GM12865 (cell line): Measurements from ENCODE around the gene CES4A.
"Not testable (repeated sequence)": the region's sequence is repeated elsewhere in the genome, so short reads cannot be mapped to it uniquely, and the experiment has no call there.

Experiments
- DNase-seq: peaks from one replicate; pipeline ENCODE4 v3.0.0; 2010; ENCODE audit warnings: low read depth
- H3K4me3 ChIP-seq: 2 replicates; pipeline ENCODE4 v1.5.1; 2011; ENCODE audit warnings: mild to moderate bottlenecking, low read depth, low read length, control low read depth
- TF ChIP-seq, protein P1 (sequence below): IDR thresholded peaks from 2 replicates; pipeline ENCODE4 v1.5.1; 2011; ENCODE audit warnings: low read length, control low read depth, low read depth, inconsistent platforms; ENCODE audit not compliant: insufficient read depth; ENCODE audit errors: missing control alignments

CES4A gene

DNA sequence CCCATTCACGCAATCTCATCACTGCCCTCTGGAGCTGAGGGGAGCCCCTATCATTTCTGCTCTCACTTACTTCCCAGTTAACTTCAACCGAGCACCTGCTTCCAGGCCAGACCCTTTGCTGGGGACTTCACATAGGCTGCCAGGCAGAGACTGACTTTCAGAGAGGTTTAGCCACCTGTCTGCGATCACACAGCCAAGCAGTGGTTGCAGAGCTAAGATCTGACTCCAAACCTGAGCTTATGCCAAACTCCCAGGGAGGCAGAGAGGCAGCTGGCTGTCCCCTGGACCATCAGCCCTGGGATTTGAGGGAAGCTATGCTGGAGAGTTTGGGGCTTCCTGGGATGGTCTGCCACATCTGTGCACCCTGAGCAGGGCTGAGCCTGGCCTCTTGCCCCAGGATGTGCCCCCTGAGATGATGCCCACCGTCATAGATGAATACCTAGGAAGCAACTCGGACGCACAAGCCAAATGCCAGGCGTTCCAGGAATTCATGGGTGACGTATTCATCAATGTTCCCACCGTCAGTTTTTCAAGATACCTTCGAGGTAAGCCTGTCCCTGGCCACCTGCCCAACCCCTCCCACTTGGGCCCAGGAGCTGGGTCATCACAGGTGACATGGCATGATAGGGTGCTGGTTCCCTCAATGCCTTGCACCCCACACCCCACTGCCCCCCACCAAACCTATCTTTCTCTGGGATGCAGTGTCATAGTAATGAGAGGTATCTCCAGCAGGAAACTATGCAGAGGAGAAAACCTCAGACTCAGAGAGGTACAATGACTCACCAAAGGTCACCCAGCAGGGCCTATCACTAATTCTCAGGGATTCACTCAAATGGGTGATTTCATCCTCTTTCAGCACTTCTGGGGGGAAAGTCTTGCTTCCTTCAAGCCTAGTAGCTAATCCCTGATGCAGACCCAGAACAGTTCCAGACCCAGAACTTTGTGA is 17.3 kb upstream of the CES4A start:
- no peak overlapping the region for H3K4me3 ChIP-seq
- TF ChIP-seq, protein P1, sequence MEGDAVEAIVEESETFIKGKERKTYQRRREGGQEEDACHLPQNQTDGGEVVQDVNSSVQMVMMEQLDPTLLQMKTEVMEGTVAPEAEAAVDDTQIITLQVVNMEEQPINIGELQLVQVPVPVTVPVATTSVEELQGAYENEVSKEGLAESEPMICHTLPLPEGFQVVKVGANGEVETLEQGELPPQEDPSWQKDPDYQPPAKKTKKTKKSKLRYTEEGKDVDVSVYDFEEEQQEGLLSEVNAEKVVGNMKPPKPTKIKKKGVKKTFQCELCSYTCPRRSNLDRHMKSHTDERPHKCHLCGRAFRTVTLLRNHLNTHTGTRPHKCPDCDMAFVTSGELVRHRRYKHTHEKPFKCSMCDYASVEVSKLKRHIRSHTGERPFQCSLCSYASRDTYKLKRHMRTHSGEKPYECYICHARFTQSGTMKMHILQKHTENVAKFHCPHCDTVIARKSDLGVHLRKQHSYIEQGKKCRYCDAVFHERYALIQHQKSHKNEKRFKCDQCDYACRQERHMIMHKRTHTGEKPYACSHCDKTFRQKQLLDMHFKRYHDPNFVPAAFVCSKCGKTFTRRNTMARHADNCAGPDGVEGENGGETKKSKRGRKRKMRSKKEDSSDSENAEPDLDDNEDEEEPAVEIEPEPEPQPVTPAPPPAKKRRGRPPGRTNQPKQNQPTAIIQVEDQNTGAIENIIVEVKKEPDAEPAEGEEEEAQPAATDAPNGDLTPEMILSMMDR, result no peak
- no peak for DNase-seq

DNA sequence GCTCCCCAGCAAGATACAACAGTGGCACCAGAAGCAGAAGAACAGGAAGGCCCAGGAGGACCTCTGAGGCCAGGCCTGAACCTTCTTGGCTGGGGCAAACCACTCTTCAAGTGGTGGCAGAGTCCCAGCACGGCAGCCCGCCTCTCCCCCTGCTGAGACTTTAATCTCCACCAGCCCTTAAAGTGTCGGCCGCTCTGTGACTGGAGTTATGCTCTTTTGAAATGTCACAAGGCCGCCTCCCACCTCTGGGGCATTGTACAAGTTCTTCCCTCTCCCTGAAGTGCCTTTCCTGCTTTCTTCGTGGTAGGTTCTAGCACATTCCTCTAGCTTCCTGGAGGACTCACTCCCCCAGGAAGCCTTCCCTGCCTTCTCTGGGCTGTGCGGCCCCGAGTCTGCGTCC is 15.4 kb upstream of the CES4A start:
- H3K4me3 ChIP-seq, result no peak overlapping the region
- no peak for DNase-seq
- TF ChIP-seq, protein P1, result no peak

DNA sequence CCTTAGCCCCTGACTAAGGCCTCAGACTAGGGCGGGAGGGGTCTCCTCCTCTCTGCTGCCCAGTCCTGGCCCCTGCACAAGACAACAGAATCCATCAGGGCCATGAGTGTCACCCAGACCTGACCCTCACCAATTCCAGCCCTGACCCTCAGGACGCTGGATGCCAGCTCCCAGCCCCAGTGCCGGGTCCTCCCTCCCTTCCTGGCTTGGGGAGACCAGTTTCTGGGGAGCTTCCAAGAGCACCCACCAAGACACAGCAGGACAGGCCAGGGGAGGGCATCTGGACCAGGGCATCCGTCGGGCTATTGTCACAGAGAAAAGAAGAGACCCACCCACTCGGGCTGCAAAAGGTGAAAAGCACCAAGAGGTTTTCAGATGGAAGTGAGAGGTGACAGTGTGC is 14.7 kb upstream of the CES4A start:
- TF ChIP-seq, protein P1, result no peak
- no peak for DNase-seq
- H3K4me3 ChIP-seq, result no peak overlapping the region

DNA sequence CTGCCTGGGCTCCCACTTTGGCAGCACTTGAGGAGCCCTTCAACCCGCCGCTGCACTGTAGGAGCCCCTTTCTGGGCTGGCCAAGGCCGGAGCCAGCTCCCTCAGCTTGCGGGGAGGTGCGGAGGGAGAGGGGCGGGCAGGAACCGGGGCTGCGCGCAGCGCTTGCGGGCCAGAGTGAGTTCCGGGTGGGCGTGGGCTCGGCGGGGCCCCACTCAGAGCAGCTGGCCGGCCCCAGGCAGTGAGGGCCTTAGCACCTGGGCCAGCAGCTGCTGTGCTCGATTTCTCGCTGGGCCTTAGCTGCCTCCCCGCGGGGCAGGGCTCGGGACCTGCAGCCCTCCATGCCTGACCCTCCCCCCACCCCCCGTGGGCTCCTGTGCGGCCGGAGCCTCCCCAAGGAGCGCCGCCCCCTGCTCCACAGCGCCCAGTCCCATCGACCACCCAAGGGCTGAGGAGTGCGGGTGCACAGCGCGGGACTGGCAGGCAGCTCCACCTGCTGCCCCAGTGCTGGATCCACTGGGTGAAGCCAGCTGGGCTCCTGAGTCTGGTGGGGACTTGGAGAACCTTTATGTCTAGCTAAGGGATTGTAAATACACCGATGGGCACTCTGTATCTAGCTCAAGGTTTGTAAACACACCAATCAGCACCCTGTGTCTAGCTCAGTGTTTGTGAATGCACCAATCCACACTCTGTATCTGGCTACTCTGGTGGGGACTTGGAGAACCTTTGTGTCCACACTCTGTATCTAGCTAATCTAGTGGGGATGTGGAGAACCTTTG is 14.0 kb upstream of the CES4A start:
- not testable (repeated sequence) for DNase-seq, H3K4me3 ChIP-seq

DNA sequence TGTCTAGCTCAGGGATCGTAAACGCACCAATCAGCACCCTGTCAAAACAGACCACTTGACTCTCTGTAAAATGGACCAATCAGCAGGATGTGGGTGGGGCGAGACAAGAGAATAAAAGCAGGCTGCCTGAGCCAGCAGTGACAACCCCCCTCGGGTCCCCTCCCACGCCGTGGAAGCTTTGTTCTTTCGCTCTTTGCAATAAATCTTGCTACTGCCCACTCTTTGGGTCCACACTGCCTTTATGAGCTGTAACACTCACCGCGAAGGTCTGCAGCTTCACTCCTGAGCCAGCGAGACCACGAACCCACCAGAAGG is 13.5 kb upstream of the CES4A start:
- DNase-seq, H3K4me3 ChIP-seq: not testable (repeated sequence)

DNA sequence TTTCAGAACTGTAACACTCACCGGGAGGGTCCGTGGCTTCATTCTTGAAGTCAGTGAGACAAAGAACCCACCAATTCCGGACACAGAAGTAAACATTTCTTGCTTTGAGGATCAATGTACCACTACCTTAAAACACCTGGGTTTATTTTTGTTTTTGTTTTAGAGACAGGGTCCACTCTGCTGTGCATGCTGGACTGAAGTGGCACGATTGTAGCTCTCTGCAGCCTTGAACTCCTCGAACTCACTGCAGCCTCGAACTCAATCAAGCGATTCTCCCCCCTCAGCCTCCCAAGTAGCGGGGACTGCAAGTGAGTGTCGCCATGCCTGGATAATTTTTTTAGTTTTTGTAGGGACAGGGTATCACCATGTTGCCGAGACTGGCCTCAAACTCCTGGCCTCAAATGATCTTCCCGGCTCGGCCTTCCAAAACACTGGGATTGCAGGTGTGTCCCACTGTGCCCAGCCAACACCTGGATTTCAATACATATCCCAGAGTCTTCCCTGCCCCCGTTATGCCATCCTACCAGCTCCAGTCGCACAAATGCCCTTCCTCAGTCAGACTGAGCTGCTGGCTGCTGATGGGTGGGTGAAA is 13.0 kb upstream of the CES4A start:
- H3K4me3 ChIP-seq, result no peak overlapping the region
- TF ChIP-seq, protein P1, result no peak

DNA sequence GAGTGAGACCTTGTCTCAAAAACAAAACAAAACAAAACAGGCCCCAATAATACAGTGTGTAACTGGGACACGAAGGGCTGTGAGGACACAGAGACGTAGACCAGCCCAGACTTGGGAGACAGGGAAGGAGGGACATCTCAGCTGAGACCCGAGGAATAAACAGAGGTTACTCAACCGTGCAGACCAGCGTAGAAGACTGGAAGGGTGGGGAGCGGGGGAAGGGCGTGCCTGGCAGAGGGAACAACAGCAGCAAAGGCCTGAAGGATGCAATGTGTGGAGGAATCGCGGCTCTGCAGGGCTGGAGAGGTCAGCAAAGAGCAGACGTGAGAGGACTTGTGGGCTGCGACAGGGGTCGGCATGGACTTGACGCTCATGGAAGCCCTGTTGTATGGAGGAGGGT is 11.6 kb upstream of the CES4A start:
- DNase-seq, result no peak
- TF ChIP-seq, protein P1, result no peak
- H3K4me3 ChIP-seq, result no peak overlapping the region

More for the DNA sequence above, 13.0 kb upstream of the CES4A start:
- no peak for DNase-seq
